Stimulated activated CD4-positive, alpha-beta T cell treated with anti-CD3 and anti-CD28 coated beads, Interleukin-2, amount 100 ng/mL, for 4 hours (primary cell): Measurements from ENCODE around the gene CERS1.

Experiments used
- DNase-seq: peaks from one replicate; pipeline ENCODE4 v3.0.0-alpha.2; 2020; ENCODE audit warnings: low read depth

Gene CERS1

GRCh38 chr19:18856385-18857126 is 39.4 kb downstream of the CERS1 start:
- no peak for DNase-seq

- no peak for DNase-seq
These were observed 40.1 kb downstream of the CERS1 start for GRCh38 chr19:18855647-18856384.

- DNase-seq = no peak
These were observed 41.0 kb downstream of the CERS1 start for GRCh38 chr19:18854982-18855381.

GRCh38 chr19:18853755-18854427 is 42.1 kb downstream of the CERS1 start:
- no peak for DNase-seq

GRCh38 chr19:18852648-18853047 is 43.3 kb downstream of the CERS1 start:
- DNase-seq = no peak

GRCh38 chr19:18851673-18852325 is 44.2 kb downstream of the CERS1 start:
- no peak for DNase-seq

- no peak for DNase-seq
These were observed 45.2 kb downstream of the CERS1 start for GRCh38 chr19:18850471-18851375.

GRCh38 chr19:18849838-18850400 is 46.0 kb downstream of the CERS1 start:
- DNase-seq = no peak

- no peak for DNase-seq
These were observed 46.9 kb downstream of the CERS1 start for GRCh38 chr19:18848878-18849661.

- DNase-seq = no peak
These were observed 48.2 kb downstream of the CERS1 start for GRCh38 chr19:18847549-18848463.

- peak; percentile 51 for DNase-seq
These were observed 49.0 kb downstream of the CERS1 start for GRCh38 chr19:18846862-18847548.

GRCh38 chr19:18845961-18846360 is 50.0 kb downstream of the CERS1 start:
- no peak for DNase-seq

GRCh38 chr19:18844806-18845329 is 51.1 kb downstream of the CERS1 start:
- no peak for DNase-seq

- DNase-seq = no peak
These were observed 52.0 kb downstream of the CERS1 start for GRCh38 chr19:18843960-18844359.

- DNase-seq = no peak
These were observed 53.8 kb downstream of the CERS1 start for GRCh38 chr19:18842166-18842565.

GRCh38 chr19:18841400-18841799 is 54.6 kb downstream of the CERS1 start:
- no peak for DNase-seq

GRCh38 chr19:18840288-18841267 is 55.4 kb downstream of the CERS1 start:
- DNase-seq = no peak
